ENCODE data around the gene SLC7A4. TPM values are rescaled to one million over a fixed set of nuclear protein-coding genes. Genes with fewer than 3 reads are reported as not detected.

SLC7A4 gene
- total and polyA plus RNA-seq, 10 of the 15 experiments (the other 5 are each of a cell fraction or from before 2014, with no cell fraction given) = 0.06 to 0.25 (median 0.14) TPM; not detected in 6

GRCh38 chr22:20997536-20998257 lies 34.7 kb downstream of the SLC7A4 start:
- ChIA-PET RAD21 (ENCODE audit: unreplicated experiment) (no interaction called here), POLR2A (no interaction called here)

More at GRCh38 chr22:20997536-20998257, 34.7 kb downstream of the SLC7A4 start:
- Histone ChIP-seq H4K20me1 (ENCODE audit: control insufficient read depth, insufficient read depth) (no peaks in the 10 kb centered on the region), H3K4me2 (ENCODE audit: control insufficient read depth, insufficient read depth) (no peak overlapping the region), H2AFZ (ENCODE audit: control insufficient read depth, low read depth, low read length) (no peak overlapping the region), H3K36me3 (ENCODE audit: control insufficient read depth in 2 of 2, insufficient read depth in 2 of 2, low read length in 1 of 2) (peaks cover 2 to 4% of the 10 kb centered on the region in 2 experiments; a peak in 2 of 4 replicates), H3K9ac (ENCODE audit: control insufficient read depth, insufficient read depth, low read length) (no peak overlapping the region), H3K79me2 (ENCODE audit: control insufficient read depth, insufficient read depth, low read length) (peaks cover 17% of the 10 kb centered on the region), H3K9me3 (replicated peaks; ENCODE audit: control insufficient read depth, insufficient read depth, low read length) (no peaks in the 10 kb centered on the region), H3K4me1 (ENCODE audit: control insufficient read depth, insufficient read depth, low read length) (peaks cover 5% of the 10 kb centered on the region), H3K27me3 (replicated peaks in 1 of 2; ENCODE audit: control insufficient read depth in 2 of 2, insufficient read depth in 2 of 2, low read length in 1 of 2) (no peaks in the 10 kb centered on the region), H3K27ac (ENCODE audit: control insufficient read depth, insufficient read depth) (no peak overlapping the region), H3K4me3 (no peak overlapping the region)
- intact Hi-C loops (cut with micrococcal nuclease; ENCODE audit: unreplicated experiment) (no loop called here), in situ Hi-C loops (cut with MboI) (no loop called here)
- SMC1A ChIA-PET (ENCODE audit: uncharacterized antibody, unreplicated experiment) = no interaction called here
- CTCF ChIA-PET = no interaction called here
- ATAC-seq = no peak
- WGBS (ENCODE audit: insufficient coverage, insufficient replicate concordance, low lambda C conversion rate, missing lambda C conversion rate) = 82% methylated on average over 13 of the region's 13 CpGs
- no peak for TF ChIP-seq ATF2 (IDR thresholded peaks at IDR 0.05; ENCODE audit: low read length)
- no peak for TF ChIP-seq ZNF24 (IDR thresholded peaks at IDR 0.05)
- no peak for TF ChIP-seq GABPA (IDR thresholded peaks at IDR 0.05; ENCODE audit: low read depth)
- TF ChIP-seq POLR2A (IDR thresholded peaks at IDR 0.05; ENCODE audit: low read depth, low read length) = peak; percentile 47
- no peak for DNase-seq (ENCODE audit: low read depth, low spot score)
- no peak for FAIRE-seq
- no TSS peak for BruUV-seq (replicated peaks)

Data from GM12878 (cell line).